IMR-90 (cell line): ENCODE measurements around the gene TFPI. TPM values are rescaled to one million over a fixed set of nuclear protein-coding genes. Genes with fewer than 3 reads are reported as not detected.
"Not testable (repeated sequence)": the region's sequence is repeated elsewhere in the genome, so short reads cannot be mapped to it uniquely, and the experiment has no call there.

Source experiments
- ATAC-seq: fragments of 200-7000 bp; cut with Tn5 transposase; 2 replicates; pipeline ENCODE4 v1.9.1; 2020; ENCODE audit warnings: low read depth, mild to moderate bottlenecking, moderate library complexity
- BruUV-seq: library from RNA; stranded (reverse); fragments of 400-500 nt; replicated peaks from 2 replicates; lab custom pipeline; 2021; lab: Mats Ljungman, UMichigan
- CTCF ChIA-PET: fragments of 300-600 bp; formaldehyde crosslinking; extraction: SDS; loops from one replicate; lab custom pipeline; 2021; ENCODE audit warnings: antibody characterized with exemption; lab: Yijun Ruan, JAX
- POLR2A ChIA-PET: fragments of 300-600 bp; sonication (Branson Sonifier 250); formaldehyde crosslinking; loops from one replicate; lab custom pipeline; 2022; ENCODE audit warnings: antibody characterized with exemption; ENCODE audit not compliant: unreplicated experiment; lab: Charles Lee
- DNase-seq: peaks from one replicate; pipeline ENCODE4 v3.0.0; 2013
- H2AFZ ChIP-seq: replicated peaks from 2 replicates; pipeline ENCODE3; 2013; ENCODE audit warnings: low read length, mild to moderate bottlenecking; ENCODE audit not compliant: poor library complexity
- H2AK5ac ChIP-seq: 2 replicates; pipeline ENCODE4 v1.6.1; 2013; ENCODE audit warnings: low read depth, low read length, inconsistent platforms
- H2AK9ac ChIP-seq: replicated peaks from 2 replicates; pipeline ENCODE3; 2013; ENCODE audit warnings: mild to moderate bottlenecking, low read depth, low read length, moderate library complexity; ENCODE audit not compliant: poor library complexity
- H2BK120ac ChIP-seq: 2 replicates; pipeline ENCODE4 v1.6.1; 2013; ENCODE audit warnings: low read depth, low read length, inconsistent platforms
- H2BK15ac ChIP-seq: 3 replicates; pipeline ENCODE4 v1.6.1; 2013; ENCODE audit warnings: low read depth, low read length, inconsistent platforms
- H2BK20ac ChIP-seq: 2 replicates; pipeline ENCODE4 v1.6.1; 2013; ENCODE audit warnings: low read depth, mild to moderate bottlenecking, inconsistent platforms, low read length, moderate library complexity
- H2BK5ac ChIP-seq: 2 replicates; pipeline ENCODE4 v1.6.1; 2013; ENCODE audit warnings: mild to moderate bottlenecking, low read depth, low read length, inconsistent platforms; ENCODE audit not compliant: poor library complexity, severe bottlenecking
- H3K14ac ChIP-seq: replicated peaks from 2 replicates; pipeline ENCODE4 v1.6.1; 2013; ENCODE audit warnings: low read depth, low read length, inconsistent platforms
- H3K18ac ChIP-seq: 2 replicates; pipeline ENCODE4 v1.6.1; 2013; ENCODE audit warnings: low read depth, low read length, control low read depth
- H3K23ac ChIP-seq: 2 replicates; pipeline ENCODE4 v1.6.1; 2013; ENCODE audit warnings: low read depth, low read length, inconsistent platforms
- H3K27ac ChIP-seq: 2 replicates; pipeline ENCODE4 v1.5.1; 2013; ENCODE audit warnings: mild to moderate bottlenecking, control low read depth, low read length; ENCODE audit not compliant: insufficient read depth
- H3K27me3 ChIP-seq: 2 replicates; pipeline ENCODE4 v1.6.1; 2013; ENCODE audit warnings: low read length; ENCODE audit not compliant: control insufficient read depth, insufficient read depth
- H3K36me3 ChIP-seq: 2 replicates; pipeline ENCODE4 v1.6.1; 2013; ENCODE audit warnings: low read length, mixed read lengths; ENCODE audit not compliant: control insufficient read depth, insufficient read depth
- H3K4ac ChIP-seq: 2 replicates; pipeline ENCODE4 v1.6.1; 2013; ENCODE audit warnings: low read depth, low read length, inconsistent platforms
- H3K4me1 ChIP-seq: 2 replicates; pipeline ENCODE4 v1.6.1; 2013; ENCODE audit warnings: low read length, mixed read lengths; ENCODE audit not compliant: control insufficient read depth, insufficient read depth
- H3K4me2 ChIP-seq: 2 replicates; pipeline ENCODE4 v1.6.1; 2013; ENCODE audit warnings: low read depth, mild to moderate bottlenecking, control low read depth, low read length, moderate library complexity
- H3K4me3 ChIP-seq: 2 replicates; pipeline ENCODE4 v1.5.1; 2013; ENCODE audit warnings: low read depth, mild to moderate bottlenecking, control low read depth, low read length, moderate library complexity; ENCODE audit not compliant: insufficient read depth
- H3K56ac ChIP-seq: 2 replicates; pipeline ENCODE4 v1.6.1; 2013; ENCODE audit warnings: low read length, inconsistent platforms; ENCODE audit not compliant: insufficient read depth; ENCODE audit errors: extremely low read depth
- H3K79me1 ChIP-seq, 2 experiments: 2 replicates each; pipeline ENCODE4 v1.6.1; 2013; ENCODE audit warnings: low read length in 2 of 2, inconsistent platforms in 1 of 2, low read depth in 1 of 2
- H3K9ac ChIP-seq: 2 replicates; pipeline ENCODE4 v1.6.1; 2013; ENCODE audit warnings: low read depth, low read length, control low read depth
- H3K9me1 ChIP-seq: 2 replicates; pipeline ENCODE4 v1.6.1; 2013; ENCODE audit warnings: low read length, inconsistent platforms; ENCODE audit not compliant: insufficient read depth
- H3K9me3 ChIP-seq: 2 replicates; pipeline ENCODE4 v1.6.1; 2013; ENCODE audit warnings: low read length; ENCODE audit not compliant: control insufficient read depth, insufficient read depth
- H4K20me1 ChIP-seq: 2 replicates; pipeline ENCODE4 v1.6.1; 2013; ENCODE audit warnings: low read length, inconsistent platforms; ENCODE audit not compliant: insufficient read depth
- H4K5ac ChIP-seq: 2 replicates; pipeline ENCODE4 v1.6.1; 2013; ENCODE audit warnings: mild to moderate bottlenecking, low read depth, low read length, control low read depth
- H4K8ac ChIP-seq, 2 experiments: 2 replicates each; pipeline ENCODE4 v1.6.1; 2013; ENCODE audit warnings: low read depth in 2 of 2, low read length in 2 of 2, control low read depth in 1 of 2, inconsistent platforms in 1 of 2
- H4K91ac ChIP-seq: 2 replicates; pipeline ENCODE4 v1.6.1; 2013; ENCODE audit warnings: low read depth, low read length, inconsistent platforms; ENCODE audit not compliant: insufficient read depth
- WGBS, 2 experiments: methylation state at CpG; one replicate each; pipeline versions ENCODE4 v1.1.5 to v1.1.7; 2013; ENCODE audit warnings: missing lambda C conversion rate in 2 of 2; ENCODE audit not compliant: insufficient read length in 1 of 2; ENCODE audit errors: extremely low coverage in 2 of 2; 5-methylcytosine and 5-hydroxymethylcytosine counted together
- dilution Hi-C: fragments of 300-500 bp; cut with HindIII; formaldehyde crosslinking; loops from one replicate; pipeline ENCODE4 v1.14.3; 2018; ENCODE audit warnings: low sequenced_read_pairs; ENCODE audit not compliant: unreplicated experiment
- in situ Hi-C: fragments of 300-500 bp; cut with MboI; formaldehyde crosslinking; loops from 3 replicates; pipeline ENCODE4 v1.14.3; 2019; ENCODE audit warnings: low sequenced_read_pairs, inconsistent platforms, mixed read lengths
- intact Hi-C: fragments of 100-400 bp; cut with micrococcal nuclease; formaldehyde crosslinking; loops from 2 replicates; pipeline ENCODE4 v1.10.0; 2022
- polyA plus RNA-seq, 3 experiments: library from polyadenylated mRNA; depleted of rRNA; stranded (reverse); fragments of >200 nt; gene quantifications; 2 replicates each; pipeline ENCODE4 v1.2.3, GENCODE V29; 2012; ENCODE audit warnings: low replicate concordance in 1 of 3
- total RNA-seq: library from RNA; depleted of rRNA; stranded (reverse); fragments of >200 nt; gene quantifications from 2 replicates; pipeline ENCODE4 v1.2.3, GENCODE V29; 2012

TFPI gene
- total and polyA plus RNA-seq, 2 of the 4 experiments (the other 2 are of a cell fraction): 33.9 to 83.0 TPM

DNA sequence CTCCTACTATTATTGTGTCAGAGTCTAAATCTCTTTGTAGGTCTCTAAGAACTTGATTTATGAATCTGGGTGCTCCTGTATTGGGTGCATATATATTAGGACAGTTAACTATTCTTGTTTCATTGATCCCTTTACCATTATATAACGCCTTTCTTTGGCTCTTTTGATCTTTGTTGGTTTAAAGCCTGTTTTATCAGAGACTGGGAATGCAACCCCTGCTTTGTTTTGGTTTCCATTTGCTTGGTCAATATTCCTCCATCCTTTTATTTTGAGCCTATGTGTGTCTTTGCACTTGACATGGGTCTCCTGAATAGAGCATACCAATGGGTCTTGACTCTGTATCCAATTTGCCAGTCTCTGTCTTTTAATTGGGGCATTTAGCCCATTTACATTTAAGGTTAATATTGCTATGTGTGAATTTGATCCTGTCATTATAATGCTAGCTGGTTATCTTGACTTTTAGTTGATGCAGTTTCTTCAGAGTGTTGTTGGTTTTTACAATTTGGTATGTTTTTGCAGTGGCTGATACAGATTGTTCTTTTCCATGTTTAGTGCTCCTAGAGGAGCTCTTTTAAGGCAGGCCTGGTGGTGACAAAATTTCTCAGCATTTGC is 36.4 kb downstream of the TFPI start:
- WGBS, 2 experiments: no CpG with 5 or more reads among the region's 1 CpG
- H3K27me3 ChIP-seq, BruUV-seq, H4K91ac ChIP-seq, H3K9me3 ChIP-seq, H3K23ac ChIP-seq, H2AK5ac ChIP-seq, H3K9me1 ChIP-seq, H3K4me3 ChIP-seq, H2BK20ac ChIP-seq, H2BK15ac ChIP-seq, in situ Hi-C loops, H2BK120ac ChIP-seq, H3K4me2 ChIP-seq, H3K14ac ChIP-seq, H3K4ac ChIP-seq, H2BK5ac ChIP-seq, intact Hi-C loops, H3K27ac ChIP-seq, H4K5ac ChIP-seq, POLR2A ChIA-PET, DNase-seq, H3K56ac ChIP-seq, H3K18ac ChIP-seq, H4K8ac ChIP-seq, ATAC-seq, H3K9ac ChIP-seq, H2AFZ ChIP-seq, dilution Hi-C loops, H2AK9ac ChIP-seq, H3K79me1 ChIP-seq, H3K4me1 ChIP-seq, H4K20me1 ChIP-seq: not testable (repeated sequence)
- CTCF ChIA-PET: interaction anchor here (0.6 kb wide), 1 partner anchor 60 kb away, joined by 4 read pairs; no protein-coding TSS in a partner anchor
- peaks cover 21% of the 10 kb centered on the region for H3K36me3 ChIP-seq

DNA sequence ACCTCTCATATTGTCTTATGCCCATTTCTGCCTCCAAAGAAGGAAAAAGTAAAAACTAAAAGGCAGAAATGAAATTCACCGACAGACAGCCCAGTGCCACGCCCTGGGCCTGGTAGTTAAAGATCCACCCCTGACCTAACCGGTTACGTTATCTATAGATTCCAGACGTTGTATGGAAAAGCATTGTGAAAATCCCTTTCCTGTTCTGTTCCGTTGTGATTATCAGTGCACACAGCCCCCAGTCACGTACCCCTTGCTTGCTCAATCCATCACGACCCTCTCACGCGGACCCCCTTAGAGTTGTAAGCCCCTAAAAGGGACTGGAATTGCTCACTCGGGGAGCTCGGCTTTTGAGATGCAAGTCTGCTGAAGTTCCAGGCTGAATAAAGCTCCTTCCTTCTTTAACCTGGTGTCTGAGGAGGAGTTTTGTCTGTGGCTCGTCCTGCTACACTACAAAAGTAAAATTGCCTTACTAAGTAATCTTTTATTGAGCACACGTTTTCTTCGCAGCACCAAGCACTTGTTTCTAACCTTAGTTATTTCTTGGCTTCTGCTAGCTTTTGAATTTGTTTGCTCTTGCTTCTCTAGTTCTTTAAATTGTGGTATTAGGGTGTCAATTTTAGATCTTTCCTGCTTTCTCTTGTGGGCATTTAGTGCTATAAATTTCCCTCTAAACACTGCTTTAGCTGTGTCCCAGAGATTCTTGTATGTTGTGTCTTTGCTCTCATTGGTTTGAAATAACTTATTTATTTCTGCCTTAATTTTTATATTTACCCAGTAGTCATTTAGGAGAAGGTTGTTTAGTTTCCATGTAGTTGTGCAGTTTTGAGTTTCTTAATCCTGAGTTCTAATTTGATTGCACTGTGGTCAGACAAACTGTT is 37.4 kb downstream of the TFPI start:
- H2AK9ac ChIP-seq, intact Hi-C loops, H2BK120ac ChIP-seq, in situ Hi-C loops, H3K9me3 ChIP-seq, H2BK20ac ChIP-seq, H3K23ac ChIP-seq, H3K9me1 ChIP-seq, H4K91ac ChIP-seq, H2AFZ ChIP-seq, H3K4me1 ChIP-seq, H3K27me3 ChIP-seq, H3K18ac ChIP-seq, H2BK15ac ChIP-seq, DNase-seq, CTCF ChIA-PET, H2AK5ac ChIP-seq, H3K9ac ChIP-seq, H3K56ac ChIP-seq, dilution Hi-C loops, H2BK5ac ChIP-seq, H3K79me1 ChIP-seq, POLR2A ChIA-PET, ATAC-seq, H3K14ac ChIP-seq, H4K5ac ChIP-seq, H3K4me3 ChIP-seq, H3K4me2 ChIP-seq, BruUV-seq, H3K4ac ChIP-seq, H3K27ac ChIP-seq, H4K8ac ChIP-seq, H4K20me1 ChIP-seq: not testable (repeated sequence)
- peaks cover 19% of the 10 kb centered on the region for H3K36me3 ChIP-seq
- WGBS, 2 experiments: 100% methylated on average over 4 of the region's 15 CpGs; no CpG with 5 or more reads in 1 of the 2 experiments
